Adrenal gland (tissue), 5 donors: ENCODE measurements around the gene GLCE.

ENCODE experiments used
- POLR2A ChIP-seq, 2 donors: fragments of 450-650 bp; IDR thresholded peaks; one replicate each; pipeline ENCODE4 v1.6.1; 2017; ENCODE audit warnings: antibody characterized with exemption in 2 of 2, mild to moderate bottlenecking in 2 of 2, moderate library complexity in 1 of 2
- TF ChIP-seq, protein P1 (sequence below), 6 experiments: fragments of 450-650 bp in 4 of 6; fragments of 200-600 bp in 2 of 6; sonication (generic) in 1 of 6; IDR thresholded peaks; 1 replicate in 5 of 6; 2 replicates in 1 of 6; pipeline versions ENCODE4 v1.5.1 to v1.8.0; 2016 to 2021; ENCODE audit warnings: antibody characterized with exemption in 6 of 6, mild to moderate bottlenecking in 2 of 6, moderate library complexity in 1 of 6
- donor health status: DM: no; HTN: no; CAD: no.

DNA sequence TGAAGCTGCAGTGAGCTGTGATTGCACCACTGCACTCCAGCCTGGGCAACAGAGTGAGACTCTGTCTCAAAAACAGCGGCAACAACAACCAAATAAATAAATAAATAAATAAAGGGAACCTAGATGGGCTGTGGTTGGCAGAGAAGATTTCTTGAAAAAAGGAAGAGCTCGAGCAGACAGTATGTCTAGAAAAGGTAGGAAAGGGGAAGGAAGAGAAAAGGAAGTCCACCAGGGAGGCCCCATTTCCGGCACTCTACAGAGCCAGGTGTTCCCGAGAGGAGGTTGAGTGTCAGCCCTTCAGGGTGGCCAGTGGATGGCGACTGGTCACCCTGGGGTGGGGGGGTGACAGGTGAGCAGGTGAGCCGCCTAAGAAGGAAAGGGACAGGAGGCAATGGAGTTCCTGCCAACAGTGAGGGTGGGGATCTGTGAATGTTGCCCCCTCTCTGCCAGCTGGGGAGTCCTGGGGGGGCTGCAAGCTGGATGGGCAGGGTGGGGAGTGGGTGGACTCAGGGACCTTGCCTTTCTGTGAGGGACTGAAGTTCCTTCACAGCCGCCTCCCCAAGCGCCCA is 153.1 kb downstream of the GLCE start:
- TF ChIP-seq, protein P1, sequence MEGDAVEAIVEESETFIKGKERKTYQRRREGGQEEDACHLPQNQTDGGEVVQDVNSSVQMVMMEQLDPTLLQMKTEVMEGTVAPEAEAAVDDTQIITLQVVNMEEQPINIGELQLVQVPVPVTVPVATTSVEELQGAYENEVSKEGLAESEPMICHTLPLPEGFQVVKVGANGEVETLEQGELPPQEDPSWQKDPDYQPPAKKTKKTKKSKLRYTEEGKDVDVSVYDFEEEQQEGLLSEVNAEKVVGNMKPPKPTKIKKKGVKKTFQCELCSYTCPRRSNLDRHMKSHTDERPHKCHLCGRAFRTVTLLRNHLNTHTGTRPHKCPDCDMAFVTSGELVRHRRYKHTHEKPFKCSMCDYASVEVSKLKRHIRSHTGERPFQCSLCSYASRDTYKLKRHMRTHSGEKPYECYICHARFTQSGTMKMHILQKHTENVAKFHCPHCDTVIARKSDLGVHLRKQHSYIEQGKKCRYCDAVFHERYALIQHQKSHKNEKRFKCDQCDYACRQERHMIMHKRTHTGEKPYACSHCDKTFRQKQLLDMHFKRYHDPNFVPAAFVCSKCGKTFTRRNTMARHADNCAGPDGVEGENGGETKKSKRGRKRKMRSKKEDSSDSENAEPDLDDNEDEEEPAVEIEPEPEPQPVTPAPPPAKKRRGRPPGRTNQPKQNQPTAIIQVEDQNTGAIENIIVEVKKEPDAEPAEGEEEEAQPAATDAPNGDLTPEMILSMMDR (IDR thresholded peaks at IDR 0.05), result no peak
- TF ChIP-seq POLR2A (IDR thresholded peaks at IDR 0.05), result no peak
